Sigmoid colon (tissue), 4 donors: Measurements from ENCODE around the gene CDK13.

Experiments used
- EP300 ChIP-seq, 4 donors: sonication (generic); formaldehyde crosslinking; IDR thresholded peaks; one replicate each; pipeline ENCODE4 v1.6.1; 2017; ENCODE audit warnings: antibody characterized with exemption in 4 of 4
- POLR2AphosphoS5 ChIP-seq, 4 donors: sonication (generic); formaldehyde crosslinking; IDR thresholded peaks; one replicate each; pipeline ENCODE4 v1.6.1; 2017; ENCODE audit warnings: antibody characterized with exemption in 4 of 4
- TF ChIP-seq, protein P1 (sequence below), 4 experiments: fragments of 450-650 bp in 3 of 4; fragments of 200-600 bp in 1 of 4; IDR thresholded peaks; one replicate each; pipeline ENCODE4 v1.5.1; 2016 to 2019; ENCODE audit warnings: antibody characterized with exemption in 4 of 4, mild to moderate bottlenecking in 3 of 4, moderate library complexity in 2 of 4

DNA sequence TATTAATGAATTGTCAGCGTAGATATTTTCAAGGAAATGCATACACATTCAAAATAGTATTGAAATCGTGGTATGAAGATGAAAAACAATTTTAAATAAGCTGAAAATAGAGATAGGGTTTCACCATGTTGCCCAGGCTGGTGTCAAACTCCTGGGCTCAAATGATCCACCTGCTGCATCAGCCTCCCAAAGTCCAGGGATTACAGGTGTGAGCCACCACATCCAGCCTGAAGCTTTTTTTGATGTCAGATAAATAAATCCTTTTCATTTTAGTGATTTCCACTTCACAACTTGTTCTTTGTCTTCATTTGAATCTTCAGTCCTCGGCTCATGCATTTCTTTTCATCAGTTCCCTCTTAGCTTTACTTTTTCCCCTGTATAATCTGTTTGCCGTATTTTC, 4.6 kb downstream of the CDK13 start:
- TF ChIP-seq, protein P1, sequence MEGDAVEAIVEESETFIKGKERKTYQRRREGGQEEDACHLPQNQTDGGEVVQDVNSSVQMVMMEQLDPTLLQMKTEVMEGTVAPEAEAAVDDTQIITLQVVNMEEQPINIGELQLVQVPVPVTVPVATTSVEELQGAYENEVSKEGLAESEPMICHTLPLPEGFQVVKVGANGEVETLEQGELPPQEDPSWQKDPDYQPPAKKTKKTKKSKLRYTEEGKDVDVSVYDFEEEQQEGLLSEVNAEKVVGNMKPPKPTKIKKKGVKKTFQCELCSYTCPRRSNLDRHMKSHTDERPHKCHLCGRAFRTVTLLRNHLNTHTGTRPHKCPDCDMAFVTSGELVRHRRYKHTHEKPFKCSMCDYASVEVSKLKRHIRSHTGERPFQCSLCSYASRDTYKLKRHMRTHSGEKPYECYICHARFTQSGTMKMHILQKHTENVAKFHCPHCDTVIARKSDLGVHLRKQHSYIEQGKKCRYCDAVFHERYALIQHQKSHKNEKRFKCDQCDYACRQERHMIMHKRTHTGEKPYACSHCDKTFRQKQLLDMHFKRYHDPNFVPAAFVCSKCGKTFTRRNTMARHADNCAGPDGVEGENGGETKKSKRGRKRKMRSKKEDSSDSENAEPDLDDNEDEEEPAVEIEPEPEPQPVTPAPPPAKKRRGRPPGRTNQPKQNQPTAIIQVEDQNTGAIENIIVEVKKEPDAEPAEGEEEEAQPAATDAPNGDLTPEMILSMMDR (IDR thresholded peaks at IDR 0.05), result no peak
- TF ChIP-seq EP300 (IDR thresholded peaks at IDR 0.05) (no peak), POLR2AphosphoS5 (IDR thresholded peaks at IDR 0.05) (no peak)
